Kidney (tissue), 14 donors: ENCODE data around the gene COL4A2. TPM values are rescaled to one million over a fixed set of nuclear protein-coding genes. Genes with fewer than 3 reads are reported as not detected.
"Not testable (repeated sequence)": the region's sequence is repeated elsewhere in the genome, so short reads cannot be mapped to it uniquely, and the experiment has no call there.

Source experiments
- DNase-seq, 5 donors: peaks; one replicate each; pipeline ENCODE4 v3.0.0-alpha.2; 2013 to 2020
- FAIRE-seq: peaks from 2 replicates; lab custom pipeline; 2012; peaks lifted over from hg19 to GRCh38; lab: Jason Lieb, UNC
- H3K27ac ChIP-seq, 2 donors: one replicate each; pipeline ENCODE4 v1.7.0; 2013; ENCODE audit warnings: low read depth in 2 of 2, low read length in 2 of 2, inconsistent platforms in 1 of 2
- H3K27me3 ChIP-seq: one replicate; pipeline ENCODE4 v1.7.1; 2013; ENCODE audit warnings: low read length, inconsistent platforms; ENCODE audit not compliant: control insufficient read depth, insufficient read depth
- H3K36me3 ChIP-seq, 3 donors: one replicate each; pipeline versions ENCODE4 v1.7.0 to v1.7.1; 2013; ENCODE audit warnings: low read length in 3 of 3, control low read depth in 1 of 3, inconsistent platforms in 1 of 3; ENCODE audit not compliant: insufficient read depth in 3 of 3, control insufficient read depth in 2 of 3
- H3K4me1 ChIP-seq, 3 donors: one replicate each; pipeline versions ENCODE4 v1.7.0 to v1.7.1; 2013; ENCODE audit warnings: low read length in 3 of 3, inconsistent platforms in 1 of 3, low read depth in 1 of 3; ENCODE audit not compliant: control insufficient read depth in 2 of 3, insufficient read depth in 2 of 3
- H3K4me3 ChIP-seq, 3 donors: one replicate each; pipeline versions ENCODE4 v1.7.0 to v1.8.1; 2013; ENCODE audit warnings: low read length in 3 of 3, control low read depth in 1 of 3, inconsistent platforms in 1 of 3
- H3K9ac ChIP-seq, 3 donors: one replicate each; pipeline versions ENCODE4 v1.7.0 to v1.7.1; 2013; ENCODE audit warnings: low read length in 3 of 3, control low read depth in 1 of 3, inconsistent platforms in 1 of 3
- H3K9me3 ChIP-seq, 3 donors: one replicate each; pipeline versions ENCODE4 v1.7.0 to v1.7.1; 2013; ENCODE audit warnings: low read length in 3 of 3, control low read depth in 1 of 3, inconsistent platforms in 1 of 3; ENCODE audit not compliant: control insufficient read depth in 2 of 3, insufficient read depth in 1 of 3
- intact Hi-C: fragments of 100-400 bp; cut with DNase I; formaldehyde crosslinking; loops from one replicate; pipeline ENCODE4 v1.11.1; 2022
- polyA plus RNA-seq: library from polyadenylated mRNA; stranded (reverse); fragments of 350-450 nt; fragmentation: Illumina TruSeq; extraction: RNeasy Lipid Tissue Mini Kit (QIAGEN cat#74804); gene quantifications from one replicate; pipeline ENCODE4 v1.2.3, GENCODE V29; 2014; ENCODE audit warnings: low read depth, low replicate concordance; ENCODE audit not compliant: insufficient read depth
- total RNA-seq: library from RNA; stranded (reverse); fragmentation: NEBNext Ultra II Directional; extraction: Animal tissue kit (Norgen Biotek cat#: 25700); gene quantifications from one replicate; pipeline ENCODE4 v1.2.1, GENCODE V29; 2021
- TF ChIP-seq, protein P1 (sequence below): IDR thresholded peaks from 3 replicates; pipeline ENCODE4 v1.5.1; 2012; ENCODE audit warnings: mild to moderate bottlenecking, moderate library complexity, borderline replicate concordance; ENCODE audit not compliant: insufficient read depth; ENCODE audit errors: extremely low read depth
- donor health status: control.
- donor health status: control.
- donor health status: control.
- donor health status: control.
- donor health status: control.
- donor health status: DM: yes; HTN: yes; CAD: no.
- donor health status: Normal renal cell carcinoma (clear cell type).

Gene COL4A2
- total and polyA plus RNA-seq, 2 donors from 2014 or later, result 126 to 265 TPM

DNA sequence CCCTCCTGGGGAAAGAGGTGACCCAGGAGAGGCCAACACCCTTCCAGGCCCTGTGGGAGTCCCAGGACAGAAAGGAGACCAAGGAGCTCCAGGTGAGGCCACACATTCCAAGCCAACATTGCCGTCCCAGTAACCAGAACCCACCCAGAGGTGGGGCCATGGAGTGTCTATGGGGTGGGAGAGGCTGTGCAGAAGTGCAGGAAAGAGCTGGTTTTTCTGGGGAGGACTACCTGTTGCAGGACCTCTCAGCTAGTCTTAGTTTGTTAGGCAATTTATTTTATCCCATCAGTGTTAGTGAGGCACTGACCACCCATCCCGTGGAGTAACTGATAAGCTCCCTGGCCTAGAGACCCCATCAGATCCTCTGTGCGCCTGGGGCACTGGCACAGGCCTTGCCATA is 188.3 kb downstream of the COL4A2 start:
- peaks cover 12 to 56% (median 44%) of the 10 kb centered on the region in 3 donors for H3K36me3 ChIP-seq
- intact Hi-C loops, result no loop called here
- FAIRE-seq, result no peak

DNA sequence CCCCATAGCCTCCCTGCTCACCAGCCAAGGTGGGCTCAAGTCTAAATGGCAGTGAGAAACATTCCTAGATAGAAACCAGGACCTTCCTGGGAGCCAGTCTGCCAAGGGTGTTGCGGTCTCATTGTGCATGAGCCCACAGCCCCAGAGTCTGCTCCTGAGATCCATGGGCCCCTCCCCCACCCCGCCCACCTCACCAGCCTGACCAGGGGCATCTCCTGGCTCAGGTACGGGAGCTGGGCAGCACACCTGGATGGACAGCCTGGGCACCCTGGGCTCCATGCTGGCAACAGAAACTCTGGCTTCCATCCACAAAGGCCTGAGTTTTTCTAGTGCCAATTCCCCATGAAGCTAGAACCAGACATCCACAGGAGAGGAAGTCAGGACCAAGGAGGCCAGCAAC is 188.8 kb downstream of the COL4A2 start:
- intact Hi-C loops, result no loop called here
- no peaks in the 10 kb centered on the region for H3K9me3 ChIP-seq
- no peaks in the 10 kb centered on the region for H3K4me1 ChIP-seq
- no peak overlapping the region for H3K27ac ChIP-seq
- FAIRE-seq, result no peak
- H3K36me3 ChIP-seq, result peaks cover 15 to 61% (median 45%) of the 10 kb centered on the region in 3 donors
- TF ChIP-seq, protein P1, sequence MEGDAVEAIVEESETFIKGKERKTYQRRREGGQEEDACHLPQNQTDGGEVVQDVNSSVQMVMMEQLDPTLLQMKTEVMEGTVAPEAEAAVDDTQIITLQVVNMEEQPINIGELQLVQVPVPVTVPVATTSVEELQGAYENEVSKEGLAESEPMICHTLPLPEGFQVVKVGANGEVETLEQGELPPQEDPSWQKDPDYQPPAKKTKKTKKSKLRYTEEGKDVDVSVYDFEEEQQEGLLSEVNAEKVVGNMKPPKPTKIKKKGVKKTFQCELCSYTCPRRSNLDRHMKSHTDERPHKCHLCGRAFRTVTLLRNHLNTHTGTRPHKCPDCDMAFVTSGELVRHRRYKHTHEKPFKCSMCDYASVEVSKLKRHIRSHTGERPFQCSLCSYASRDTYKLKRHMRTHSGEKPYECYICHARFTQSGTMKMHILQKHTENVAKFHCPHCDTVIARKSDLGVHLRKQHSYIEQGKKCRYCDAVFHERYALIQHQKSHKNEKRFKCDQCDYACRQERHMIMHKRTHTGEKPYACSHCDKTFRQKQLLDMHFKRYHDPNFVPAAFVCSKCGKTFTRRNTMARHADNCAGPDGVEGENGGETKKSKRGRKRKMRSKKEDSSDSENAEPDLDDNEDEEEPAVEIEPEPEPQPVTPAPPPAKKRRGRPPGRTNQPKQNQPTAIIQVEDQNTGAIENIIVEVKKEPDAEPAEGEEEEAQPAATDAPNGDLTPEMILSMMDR, result no peak
- no peaks in the 10 kb centered on the region for H3K27me3 ChIP-seq
- peak in 1 of 5 donors; percentile 62 for DNase-seq
- H3K4me3 ChIP-seq, result no peak overlapping the region
- H3K9ac ChIP-seq, result no peak overlapping the region

More for the DNA sequence above, 188.3 kb downstream of the COL4A2 start:
- H3K4me1 ChIP-seq, result no peaks in the 10 kb centered on the region
- no peak overlapping the region for H3K4me3 ChIP-seq
- TF ChIP-seq, protein P1, result no peak
- H3K27ac ChIP-seq, result no peak overlapping the region
- H3K9ac ChIP-seq, result no peak overlapping the region
- DNase-seq, result peak in 1 of 5 donors; percentile 2
- H3K9me3 ChIP-seq, result no peaks in the 10 kb centered on the region
- no peaks in the 10 kb centered on the region for H3K27me3 ChIP-seq

DNA sequence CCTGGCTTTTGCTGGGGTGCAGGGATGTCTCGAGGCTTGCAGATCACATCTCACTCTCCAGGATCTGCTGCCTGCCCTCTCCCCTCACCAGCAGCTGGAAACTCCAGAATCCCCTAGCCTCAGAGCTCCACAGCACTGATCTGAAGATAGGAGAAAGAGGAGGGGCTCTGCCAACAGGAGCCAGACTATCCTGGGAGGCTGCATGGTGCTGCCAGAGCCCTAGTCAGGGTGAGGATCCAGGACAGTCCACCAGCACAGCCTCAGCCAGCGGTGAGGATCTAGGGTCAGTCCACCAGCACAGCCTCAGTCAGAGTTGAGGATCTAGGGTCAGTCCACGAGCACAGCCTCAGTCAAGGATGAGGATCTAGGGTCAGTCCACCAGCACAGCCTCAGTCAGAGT is 189.2 kb downstream of the COL4A2 start:
- no peaks in the 10 kb centered on the region for H3K27me3 ChIP-seq
- peaks cover 15 to 61% (median 43%) of the 10 kb centered on the region in 3 donors for H3K36me3 ChIP-seq
- no peaks in the 10 kb centered on the region for H3K9me3 ChIP-seq
- peak in 1 of 5 donors; percentile 55 for DNase-seq
- H3K27ac ChIP-seq, result no peak overlapping the region
- no peak overlapping the region for H3K4me3 ChIP-seq
- no peak overlapping the region for H3K9ac ChIP-seq
- no peaks in the 10 kb centered on the region for H3K4me1 ChIP-seq
- intact Hi-C loops, result no loop called here
- FAIRE-seq, result no peak
- TF ChIP-seq, protein P1, result no peak

DNA sequence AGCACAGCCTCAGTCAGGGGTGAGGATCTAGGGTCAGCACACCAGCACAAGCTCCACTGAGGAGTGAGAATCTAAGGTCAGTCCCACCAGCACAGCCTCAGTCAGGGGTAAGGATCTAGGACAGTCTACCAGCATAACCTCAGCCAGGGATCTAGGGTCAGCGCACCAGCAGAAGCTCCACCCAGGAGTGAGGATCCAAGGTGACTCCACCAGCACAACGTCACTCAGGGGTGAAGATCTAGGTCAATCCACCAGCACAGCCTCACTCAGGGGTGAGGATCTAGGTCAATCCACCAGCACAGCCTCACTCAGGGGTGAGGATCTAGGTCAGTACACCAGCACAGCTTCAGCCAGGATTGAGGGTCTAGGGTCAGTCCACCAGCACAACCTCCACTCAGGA is 189.9 kb downstream of the COL4A2 start:
- Histone ChIP-seq H3K4me3 (no peak overlapping the region), H3K4me1 (no peaks in the 10 kb centered on the region), H3K9me3 (no peaks in the 10 kb centered on the region), H3K27me3 (no peaks in the 10 kb centered on the region), H3K36me3 (peaks cover 17 to 55% (median 45%) of the 10 kb centered on the region in 3 donors), H3K9ac (no peak overlapping the region), H3K27ac (no peak overlapping the region)
- peak in 1 of 5 donors; percentile 18 for DNase-seq
- TF ChIP-seq, protein P1, result no peak
- no peak for FAIRE-seq
- intact Hi-C loops, result no loop called here

DNA sequence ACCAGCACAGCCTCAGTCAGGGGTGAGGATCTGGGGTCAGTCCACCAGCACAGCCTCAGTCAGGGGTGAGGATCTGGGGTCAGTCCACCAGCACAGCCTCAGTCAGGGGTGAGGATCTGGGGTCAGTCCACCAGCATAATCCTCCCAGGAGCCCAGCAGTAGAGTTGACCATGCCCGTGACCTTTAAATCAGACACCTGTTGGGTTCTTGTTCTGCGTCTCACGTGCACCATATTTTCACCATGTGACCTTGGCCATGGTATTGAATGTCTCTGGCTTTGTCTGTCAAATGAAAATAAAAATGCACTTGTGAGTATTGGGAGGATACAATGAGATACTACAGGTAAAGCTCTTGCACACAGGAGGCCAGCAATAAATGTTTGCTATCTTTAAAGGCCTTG is 190.8 kb downstream of the COL4A2 start:
- H3K9ac ChIP-seq, intact Hi-C loops, H3K4me3 ChIP-seq, H3K27me3 ChIP-seq, H3K9me3 ChIP-seq, H3K27ac ChIP-seq, FAIRE-seq, H3K4me1 ChIP-seq: not testable (repeated sequence)
- H3K36me3 ChIP-seq, result peaks cover 16 to 52% (median 44%) of the 10 kb centered on the region in 3 donors
- peak in 1 of 5 donors; percentile 10 for DNase-seq
